Neuronal stem cell (in vitro differentiated cells): ENCODE measurements around the gene GNPAT.
A peak's percentile ranks its signal among the peaks of the same experiment; 100 is the strongest.

ENCODE experiments used
- DNase-seq: peaks from one replicate; pipeline ENCODE4 v3.0.0-alpha.2; 2013; ENCODE audit warnings: low spot score
- H2AFZ ChIP-seq: one replicate; pipeline ENCODE4 v1.6.1; 2013; ENCODE audit warnings: mild to moderate bottlenecking, low read length, inconsistent platforms
- H2AK5ac ChIP-seq: 2 replicates; pipeline ENCODE4 v1.6.1; 2013; ENCODE audit warnings: low read depth, mild to moderate bottlenecking, inconsistent platforms, low read length, moderate library complexity, mixed read lengths
- H2BK120ac ChIP-seq: 2 replicates; pipeline ENCODE4 v1.6.1; 2013; ENCODE audit warnings: low read depth, mild to moderate bottlenecking, inconsistent platforms, low read length, moderate library complexity, mixed read lengths
- H2BK12ac ChIP-seq: one replicate; pipeline ENCODE4 v1.6.1; 2013; ENCODE audit warnings: low read length, inconsistent platforms
- H2BK15ac ChIP-seq: 2 replicates; pipeline ENCODE4 v1.6.1; 2013; ENCODE audit warnings: mild to moderate bottlenecking, low read length, inconsistent platforms, mixed read lengths
- H2BK5ac ChIP-seq: one replicate; pipeline ENCODE4 v1.6.1; 2013; ENCODE audit warnings: inconsistent platforms, mild to moderate bottlenecking, low read length, moderate library complexity
- H3K14ac ChIP-seq: one replicate; pipeline ENCODE4 v1.6.1; 2013; ENCODE audit warnings: low read length, inconsistent platforms
- H3K18ac ChIP-seq: 2 replicates; pipeline ENCODE4 v1.6.1; 2013; ENCODE audit warnings: low read length, inconsistent platforms
- H3K23ac ChIP-seq: 2 replicates; pipeline ENCODE4 v1.6.1; 2013; ENCODE audit warnings: low read depth, mild to moderate bottlenecking, mixed read lengths, low read length, inconsistent platforms; ENCODE audit not compliant: poor library complexity
- H3K27ac ChIP-seq: replicated peaks from 3 replicates; pipeline ENCODE4 v1.5.1; 2013; ENCODE audit warnings: low read length, inconsistent platforms
- H3K27me3 ChIP-seq, 3 experiments: 2 replicates each; pipeline ENCODE4 v1.6.1; 2013; ENCODE audit warnings: low read length in 3 of 3, mild to moderate bottlenecking in 2 of 3, inconsistent platforms in 1 of 3, low read depth in 1 of 3, mixed read lengths in 1 of 3, moderate library complexity in 1 of 3; ENCODE audit not compliant: control insufficient read depth in 3 of 3, insufficient read depth in 3 of 3
- H3K36me3 ChIP-seq, 2 donors: replicated peaks in 1 of 2; 2 replicates each; pipeline ENCODE4 v1.6.1; 2013; ENCODE audit warnings: low read length in 2 of 2; ENCODE audit not compliant: control insufficient read depth in 2 of 2, insufficient read depth in 2 of 2
- H3K4ac ChIP-seq: 2 replicates; pipeline ENCODE4 v1.6.1; 2013; ENCODE audit warnings: inconsistent platforms, mild to moderate bottlenecking, low read length, moderate library complexity
- H3K4me1 ChIP-seq, 2 donors: 1 replicate in 1 of 2; 2 replicates in 1 of 2; pipeline ENCODE4 v1.6.1; 2013; ENCODE audit warnings: low read length in 2 of 2, low read depth in 1 of 2; ENCODE audit not compliant: control insufficient read depth in 2 of 2, insufficient read depth in 1 of 2
- H3K4me2 ChIP-seq: one replicate; pipeline ENCODE4 v1.6.1; 2013; ENCODE audit warnings: mild to moderate bottlenecking, low read length, inconsistent platforms; ENCODE audit not compliant: insufficient read depth, poor library complexity, severe bottlenecking
- H3K4me3 ChIP-seq, 2 donors: 2 replicates each; pipeline ENCODE4 v1.5.1; 2013; ENCODE audit warnings: low read length in 2 of 2, mild to moderate bottlenecking in 2 of 2, inconsistent platforms in 1 of 2, moderate library complexity in 1 of 2
- H3K79me1 ChIP-seq: one replicate; pipeline ENCODE4 v1.6.1; 2013; ENCODE audit warnings: low read depth, mild to moderate bottlenecking, inconsistent platforms, low read length, moderate library complexity
- H3K9ac ChIP-seq: one replicate; pipeline ENCODE4 v1.6.1; 2013; ENCODE audit warnings: mild to moderate bottlenecking, low read depth, low read length, inconsistent platforms; ENCODE audit not compliant: poor library complexity
- H3K9me3 ChIP-seq, 2 donors: replicated peaks in 1 of 2; 2 replicates each; pipeline versions ENCODE3 to v1.6.1; 2013; ENCODE audit warnings: low read length in 2 of 2, mild to moderate bottlenecking in 2 of 2, inconsistent platforms in 1 of 2, low read depth in 1 of 2, mixed read lengths in 1 of 2, moderate library complexity in 1 of 2; ENCODE audit not compliant: control insufficient read depth in 2 of 2, insufficient read depth in 1 of 2
- H4K8ac ChIP-seq: one replicate; pipeline ENCODE4 v1.6.1; 2013; ENCODE audit warnings: low read depth, mild to moderate bottlenecking, inconsistent platforms, low read length, moderate library complexity
- H4K91ac ChIP-seq: one replicate; pipeline ENCODE4 v1.6.1; 2013; ENCODE audit warnings: low read length, low read depth, mild to moderate bottlenecking, inconsistent platforms; ENCODE audit not compliant: poor library complexity
- WGBS, 2 donors: extraction: QIAGEN DNeasy Blood & Tissue Kit; methylation state at CpG; one replicate each; pipeline ENCODE4 v1.1.7; 2013; ENCODE audit warnings: missing lambda C conversion rate in 2 of 2, mixed read lengths in 1 of 2; ENCODE audit not compliant: insufficient read length in 2 of 2, insufficient replicate concordance in 1 of 2; ENCODE audit errors: extremely low coverage in 2 of 2; 5-methylcytosine and 5-hydroxymethylcytosine counted together

The GNPAT gene

DNA sequence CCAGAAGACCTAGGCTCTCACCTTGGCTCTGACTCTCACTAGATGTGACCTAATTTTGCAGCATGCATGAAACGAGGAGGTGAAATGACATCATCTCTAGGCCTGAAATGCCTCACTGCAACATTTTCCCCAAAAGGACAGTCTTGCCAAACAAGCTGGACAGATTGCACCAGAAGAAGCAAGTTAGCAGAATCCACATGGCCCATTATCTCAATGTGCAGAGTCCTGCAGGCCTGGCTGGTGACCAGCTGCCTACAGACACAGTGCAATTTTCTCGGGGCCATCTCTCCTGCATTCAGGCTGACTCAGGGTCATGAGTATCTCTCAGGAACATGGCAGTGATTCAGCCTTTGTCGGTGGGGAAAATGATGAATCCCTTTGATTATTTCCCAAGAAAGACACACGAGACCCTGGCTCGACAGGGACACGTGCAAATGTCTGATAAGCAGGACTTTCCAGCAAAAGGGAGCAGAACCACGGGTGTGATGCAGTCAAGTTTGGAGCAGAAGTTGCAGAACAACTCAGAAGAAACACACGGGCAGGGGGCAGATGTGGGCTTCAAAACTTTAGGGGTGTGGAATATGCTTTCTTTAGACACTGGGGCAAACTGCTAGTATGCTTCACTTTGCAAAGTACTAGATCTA is 40.5 kb upstream of the GNPAT start:
- Histone ChIP-seq H2BK12ac (no peak overlapping the region), H3K9me3 (no peaks in the 10 kb centered on the region), H2BK120ac (no peak overlapping the region), H3K23ac (no peak overlapping the region), H3K4me3 (no peak overlapping the region), H2BK5ac (no peak overlapping the region), H3K4ac (no peak overlapping the region), H4K91ac (no peak overlapping the region), H3K9ac (no peak overlapping the region), H2AK5ac (no peak overlapping the region), H3K14ac (no peak overlapping the region), H2BK15ac (no peak overlapping the region), H3K79me1 (no peaks in the 10 kb centered on the region), H4K8ac (no peak overlapping the region), H2AFZ (no peak overlapping the region), H3K18ac (no peak overlapping the region), H3K4me2 (no peak overlapping the region), H3K4me1 (no peaks in the 10 kb centered on the region), H3K27me3 (peaks cover 0 to 49% (median 0%) of the 10 kb centered on the region in 3 experiments), H3K36me3 (no peaks in the 10 kb centered on the region), H3K27ac (no peak overlapping the region)
- DNase-seq = no peak
- WGBS, 2 donors = no CpG with 5 or more reads among the region's 8 CpGs

DNA sequence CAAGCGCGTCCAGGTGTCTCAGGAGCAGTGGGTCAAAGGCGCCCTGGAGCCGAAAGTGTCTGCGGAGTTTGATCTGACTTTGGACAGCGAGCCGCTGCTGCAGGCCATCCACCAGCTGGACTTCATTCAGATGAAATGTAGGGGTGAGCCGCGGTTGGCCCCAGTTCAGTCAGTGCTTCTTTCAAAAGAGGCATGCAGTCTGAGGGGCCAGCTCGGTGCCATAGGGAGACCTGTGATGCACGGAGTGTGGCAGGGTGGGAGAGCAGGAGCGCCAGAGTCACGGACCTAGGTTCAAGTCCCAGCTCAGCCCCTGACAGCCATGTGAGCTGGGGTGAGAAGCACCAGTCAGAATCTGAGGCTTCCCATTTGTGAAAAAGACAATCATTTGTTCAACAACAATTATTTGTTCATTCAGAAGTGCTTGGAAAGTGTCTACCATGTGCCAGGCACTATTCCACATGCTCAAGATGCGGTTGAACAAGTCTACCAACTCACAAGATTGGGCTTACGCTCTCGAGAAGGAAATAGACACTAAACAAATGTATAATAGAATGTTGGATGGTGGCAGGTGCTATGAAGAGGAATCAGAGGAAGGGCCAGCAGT is 39.5 kb upstream of the GNPAT start:
- Histone ChIP-seq H3K14ac (no peak overlapping the region), H2AK5ac (no peak overlapping the region), H3K79me1 (no peaks in the 10 kb centered on the region), H2BK5ac (no peak overlapping the region), H3K4ac (no peak overlapping the region), H2AFZ (no peak overlapping the region), H4K91ac (no peak overlapping the region), H3K4me1 (no peaks in the 10 kb centered on the region), H2BK15ac (no peak overlapping the region), H3K9ac (no peak overlapping the region), H2BK12ac (no peak overlapping the region), H3K4me2 (no peak overlapping the region), H3K18ac (no peak overlapping the region), H2BK120ac (no peak overlapping the region), H3K27ac (no peak overlapping the region), H3K23ac (no peak overlapping the region), H3K36me3 (no peaks in the 10 kb centered on the region), H3K9me3 (no peaks in the 10 kb centered on the region), H3K4me3 (peak overlapping the region in 1 of 2 donors; percentile 21), H3K27me3 (peaks cover 0 to 49% (median 0%) of the 10 kb centered on the region in 3 experiments), H4K8ac (no peak overlapping the region)
- no CpG with 5 or more reads among the region's 16 CpGs for WGBS, 2 donors
- DNase-seq = no peak

DNA sequence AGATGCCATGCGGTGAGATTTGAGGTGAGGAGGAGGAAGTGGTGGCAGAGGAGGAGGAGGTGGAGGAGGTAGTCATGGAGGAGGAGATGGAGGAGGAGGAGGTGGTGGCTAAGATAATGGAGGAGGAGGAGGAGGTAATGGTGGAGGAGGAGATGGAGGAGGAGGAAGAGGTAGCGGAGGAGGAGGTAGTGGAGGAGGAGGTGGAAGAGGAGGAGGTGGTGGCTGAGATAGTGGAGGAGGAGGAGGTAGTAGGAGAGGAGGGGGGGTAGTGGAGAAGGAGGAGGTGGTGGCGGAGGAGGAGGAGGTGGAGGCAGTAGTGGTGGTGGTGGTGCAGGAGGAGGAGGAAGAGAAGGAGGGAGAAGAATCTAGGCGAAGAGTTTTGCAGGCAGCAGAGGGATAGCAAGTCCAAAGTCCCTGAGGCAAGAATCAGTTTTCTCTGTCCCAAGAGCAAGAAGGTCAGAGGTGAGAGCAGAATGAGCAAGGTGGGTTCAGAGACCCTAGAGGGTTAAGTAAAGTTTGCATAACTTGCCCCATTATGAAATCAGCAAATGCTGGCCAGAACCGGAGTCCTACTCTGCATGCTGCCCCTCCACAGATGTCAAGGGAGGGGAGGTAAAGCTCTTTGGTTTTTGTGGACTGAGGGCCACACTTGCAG is 38.9 kb upstream of the GNPAT start:
- H4K91ac ChIP-seq = no peak overlapping the region
- no peak overlapping the region for H3K4ac ChIP-seq
- H3K9ac ChIP-seq = no peak overlapping the region
- H2AK5ac ChIP-seq = no peak overlapping the region
- H3K4me2 ChIP-seq = no peak overlapping the region
- no peak overlapping the region for H2BK5ac ChIP-seq
- H2AFZ ChIP-seq = no peak overlapping the region
- H3K23ac ChIP-seq = no peak overlapping the region
- no peaks in the 10 kb centered on the region for H3K79me1 ChIP-seq
- H3K27ac ChIP-seq = no peak overlapping the region
- no peak for DNase-seq
- no peak overlapping the region for H2BK15ac ChIP-seq
- no peak overlapping the region for H3K4me3 ChIP-seq
- H3K27me3 ChIP-seq = peaks cover 0 to 52% (median 0%) of the 10 kb centered on the region in 3 experiments
- no peak overlapping the region for H2BK12ac ChIP-seq
- H3K4me1 ChIP-seq = no peaks in the 10 kb centered on the region
- 96 to 100% methylated on average over 1 to 2 of the region's 5 CpGs for WGBS, 2 donors
- no peak overlapping the region for H3K14ac ChIP-seq
- H3K36me3 ChIP-seq = no peaks in the 10 kb centered on the region
- no peak overlapping the region for H3K18ac ChIP-seq
- H3K9me3 ChIP-seq = no peaks in the 10 kb centered on the region
- H2BK120ac ChIP-seq = no peak overlapping the region
- H4K8ac ChIP-seq = no peak overlapping the region
